Ectodermal cell (in vitro differentiated cells): Measurements from ENCODE around the gene PLSCR4.

Experiments used
- H3K27ac ChIP-seq: 2 replicates; pipeline ENCODE4 v1.7.0; 2013; ENCODE audit warnings: mild to moderate bottlenecking, low read depth, low read length; ENCODE audit not compliant: insufficient read depth, poor library complexity, severe bottlenecking
- H3K27me3 ChIP-seq: 2 replicates; pipeline ENCODE4 v1.7.0; 2013; ENCODE audit warnings: mild to moderate bottlenecking, low read length; ENCODE audit not compliant: insufficient read depth, control insufficient read depth, poor library complexity, severe bottlenecking
- H3K36me3 ChIP-seq: one replicate; pipeline ENCODE4 v1.7.0; 2013; ENCODE audit warnings: low read length; ENCODE audit not compliant: control insufficient read depth, insufficient read depth
- H3K4me1 ChIP-seq: one replicate; pipeline ENCODE4 v1.7.0; 2013; ENCODE audit warnings: low read length; ENCODE audit not compliant: control insufficient read depth, insufficient read depth
- H3K4me3 ChIP-seq: 2 replicates; pipeline ENCODE4 v1.7.0; 2013; ENCODE audit warnings: low read depth, low read length, control low read depth; ENCODE audit not compliant: insufficient read depth
- H3K9me3 ChIP-seq: 2 replicates; pipeline ENCODE4 v1.7.0; 2013; ENCODE audit warnings: mild to moderate bottlenecking, low read length, moderate library complexity; ENCODE audit not compliant: control insufficient read depth
- WGBS, 2 experiments: methylation state at CpG; one replicate each; pipeline ENCODE4 v1.1.7; 2013; ENCODE audit warnings: missing lambda C conversion rate in 2 of 2; 5-methylcytosine and 5-hydroxymethylcytosine counted together

The PLSCR4 gene

GRCh38 chr3:146222204-146223046, 28.5 kb downstream of the PLSCR4 start:
- no peak overlapping the region for H3K27ac ChIP-seq
- no peak overlapping the region for H3K4me3 ChIP-seq
- 82 to 85% methylated on average over 9 of the region's 9 CpGs for WGBS, 2 experiments
- no peaks in the 10 kb centered on the region for H3K27me3 ChIP-seq
- H3K36me3 ChIP-seq: no peaks in the 10 kb centered on the region
- no peaks in the 10 kb centered on the region for H3K9me3 ChIP-seq
- no peaks in the 10 kb centered on the region for H3K4me1 ChIP-seq

- Histone ChIP-seq H3K27ac (no peak overlapping the region), H3K9me3 (no peaks in the 10 kb centered on the region), H3K27me3 (no peaks in the 10 kb centered on the region), H3K4me1 (no peaks in the 10 kb centered on the region), H3K4me3 (no peak overlapping the region), H3K36me3 (no peaks in the 10 kb centered on the region)
These were observed 29.6 kb downstream of the PLSCR4 start for GRCh38 chr3:146221276-146221675.

- Histone ChIP-seq H3K4me1 (no peaks in the 10 kb centered on the region), H3K9me3 (no peaks in the 10 kb centered on the region), H3K36me3 (no peaks in the 10 kb centered on the region), H3K27ac (no peak overlapping the region), H3K4me3 (no peak overlapping the region), H3K27me3 (no peaks in the 10 kb centered on the region)
- 76 to 83% methylated on average over 9 to 10 of the region's 13 CpGs for WGBS, 2 experiments
These were observed 31.7 kb downstream of the PLSCR4 start for GRCh38 chr3:146218880-146219866.

- H3K4me3 ChIP-seq: no peak overlapping the region
- H3K9me3 ChIP-seq: no peaks in the 10 kb centered on the region
- WGBS, 2 experiments: 91 to 98% methylated on average over 2 of the region's 2 CpGs
- no peaks in the 10 kb centered on the region for H3K27me3 ChIP-seq
- H3K4me1 ChIP-seq: no peaks in the 10 kb centered on the region
- H3K36me3 ChIP-seq: no peaks in the 10 kb centered on the region
- no peak overlapping the region for H3K27ac ChIP-seq
These were observed 33.6 kb downstream of the PLSCR4 start for GRCh38 chr3:146217324-146217723.

- no peaks in the 10 kb centered on the region for H3K4me1 ChIP-seq
- no peaks in the 10 kb centered on the region for H3K9me3 ChIP-seq
- no peak overlapping the region for H3K4me3 ChIP-seq
- no peak overlapping the region for H3K27ac ChIP-seq
- 100% methylated on average over 1 of the region's 2 CpGs for WGBS, 2 experiments
- no peaks in the 10 kb centered on the region for H3K27me3 ChIP-seq
- H3K36me3 ChIP-seq: no peaks in the 10 kb centered on the region
These were observed 36.4 kb downstream of the PLSCR4 start for GRCh38 chr3:146214493-146214892.

- H3K9me3 ChIP-seq: no peaks in the 10 kb centered on the region
- H3K27ac ChIP-seq: no peak overlapping the region
- no peaks in the 10 kb centered on the region for H3K4me1 ChIP-seq
- no peaks in the 10 kb centered on the region for H3K27me3 ChIP-seq
- H3K4me3 ChIP-seq: no peak overlapping the region
- no peaks in the 10 kb centered on the region for H3K36me3 ChIP-seq
These were observed 41.5 kb downstream of the PLSCR4 start for GRCh38 chr3:146209371-146209770.

GRCh38 chr3:146203776-146204175, 47.1 kb downstream of the PLSCR4 start:
- Histone ChIP-seq H3K27ac (no peak overlapping the region), H3K9me3 (no peaks in the 10 kb centered on the region), H3K27me3 (no peaks in the 10 kb centered on the region), H3K4me3 (no peak overlapping the region), H3K36me3 (no peaks in the 10 kb centered on the region), H3K4me1 (no peaks in the 10 kb centered on the region)

- WGBS, 2 experiments: 91 to 93% methylated on average over 2 of the region's 2 CpGs
- Histone ChIP-seq H3K9me3 (no peaks in the 10 kb centered on the region), H3K27ac (no peak overlapping the region), H3K4me3 (no peak overlapping the region), H3K36me3 (no peaks in the 10 kb centered on the region), H3K4me1 (no peaks in the 10 kb centered on the region), H3K27me3 (no peaks in the 10 kb centered on the region)
These were observed 50.3 kb downstream of the PLSCR4 start for GRCh38 chr3:146200461-146201220.

GRCh38 chr3:146199762-146200161, 51.1 kb downstream of the PLSCR4 start:
- Histone ChIP-seq H3K27ac (no peak overlapping the region), H3K4me1 (no peaks in the 10 kb centered on the region), H3K27me3 (no peaks in the 10 kb centered on the region), H3K4me3 (no peak overlapping the region), H3K36me3 (no peaks in the 10 kb centered on the region), H3K9me3 (no peaks in the 10 kb centered on the region)
- 91 to 95% methylated on average over 4 of the region's 5 CpGs for WGBS, 2 experiments

GRCh38 chr3:146196789-146197188, 54.1 kb downstream of the PLSCR4 start:
- 92 to 97% methylated on average over 2 of the region's 2 CpGs for WGBS, 2 experiments
- Histone ChIP-seq H3K36me3 (no peaks in the 10 kb centered on the region), H3K4me1 (no peaks in the 10 kb centered on the region), H3K27ac (no peak overlapping the region), H3K4me3 (no peak overlapping the region), H3K27me3 (no peaks in the 10 kb centered on the region), H3K9me3 (no peaks in the 10 kb centered on the region)
